NT2/D1 (cell line): ENCODE data around the gene TMEM163.

Experiments
- SUZ12 ChIP-seq: IDR thresholded peaks from 2 replicates; pipeline ENCODE4 v1.6.1; 2011; ENCODE audit not compliant: insufficient read length, insufficient read depth; ENCODE audit errors: extremely low read depth
- YY1 ChIP-seq: IDR thresholded peaks from 2 replicates; pipeline ENCODE4 v1.6.1; 2011; ENCODE audit not compliant: insufficient read length, insufficient read depth

GRCh38 chr2:134482131-134482723, 236.6 kb downstream of the TMEM163 start:
- TF ChIP-seq YY1 (no peak), SUZ12 (no peak)
